Measurements from ENCODE around the gene GNG7.
"Not testable (repeated sequence)": the region's sequence is repeated elsewhere in the genome, so short reads cannot be mapped to it uniquely, and the experiment has no call there.

DNA sequence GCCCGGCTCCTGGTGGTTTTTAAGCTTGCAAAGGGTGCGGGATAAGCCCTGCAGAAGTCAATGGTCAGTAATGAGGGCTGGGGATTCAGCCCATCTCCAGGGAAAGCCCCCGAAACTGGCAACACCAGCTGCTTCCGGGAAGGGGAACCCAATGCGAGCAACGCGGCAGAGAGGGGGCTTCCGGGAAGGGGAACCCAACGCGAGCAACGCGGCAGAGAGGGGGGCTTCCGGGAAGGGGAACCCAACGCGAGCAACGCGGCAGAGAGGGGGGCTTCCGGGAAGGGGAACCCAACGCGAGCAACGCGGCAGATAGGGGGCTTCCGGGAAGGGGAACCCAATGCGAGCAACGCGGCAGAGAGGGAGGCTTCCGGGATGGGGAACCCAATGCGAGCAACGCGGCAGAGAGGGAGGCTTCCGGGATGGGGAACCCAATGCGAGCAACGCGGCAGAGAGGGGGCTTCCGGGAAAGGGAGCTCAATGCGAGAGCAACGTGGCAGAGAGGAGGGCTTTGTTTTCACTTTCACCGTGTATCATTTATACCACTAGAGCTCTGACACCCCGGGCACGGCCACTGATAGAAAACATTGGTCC lies 80.0 kb downstream of the GNG7 start:
- not testable (repeated sequence) for TF ChIP-seq EZH2 (IDR thresholded peaks at IDR 0.05; ENCODE audit: borderline replicate concordance, low read depth, low read length, severe bottlenecking)
- TF ChIP-seq, protein P1, sequence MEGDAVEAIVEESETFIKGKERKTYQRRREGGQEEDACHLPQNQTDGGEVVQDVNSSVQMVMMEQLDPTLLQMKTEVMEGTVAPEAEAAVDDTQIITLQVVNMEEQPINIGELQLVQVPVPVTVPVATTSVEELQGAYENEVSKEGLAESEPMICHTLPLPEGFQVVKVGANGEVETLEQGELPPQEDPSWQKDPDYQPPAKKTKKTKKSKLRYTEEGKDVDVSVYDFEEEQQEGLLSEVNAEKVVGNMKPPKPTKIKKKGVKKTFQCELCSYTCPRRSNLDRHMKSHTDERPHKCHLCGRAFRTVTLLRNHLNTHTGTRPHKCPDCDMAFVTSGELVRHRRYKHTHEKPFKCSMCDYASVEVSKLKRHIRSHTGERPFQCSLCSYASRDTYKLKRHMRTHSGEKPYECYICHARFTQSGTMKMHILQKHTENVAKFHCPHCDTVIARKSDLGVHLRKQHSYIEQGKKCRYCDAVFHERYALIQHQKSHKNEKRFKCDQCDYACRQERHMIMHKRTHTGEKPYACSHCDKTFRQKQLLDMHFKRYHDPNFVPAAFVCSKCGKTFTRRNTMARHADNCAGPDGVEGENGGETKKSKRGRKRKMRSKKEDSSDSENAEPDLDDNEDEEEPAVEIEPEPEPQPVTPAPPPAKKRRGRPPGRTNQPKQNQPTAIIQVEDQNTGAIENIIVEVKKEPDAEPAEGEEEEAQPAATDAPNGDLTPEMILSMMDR (IDR thresholded peaks at IDR 0.05; ENCODE audit: borderline replicate concordance, extremely low read depth, low read length, poor library complexity, severe bottlenecking): not testable (repeated sequence)
